Psoas muscle (tissue), 8 donors: Measurements from ENCODE around the gene MRPL9. TPM values are rescaled to one million over a fixed set of nuclear protein-coding genes. Genes with fewer than 3 reads are reported as not detected.

Experiments
- ATAC-seq, 4 donors: fragments of 200-7000 bp; cut with Tn5 transposase; one replicate each; pipeline ENCODE4 v1.9.1; 2020; ENCODE audit warnings: moderate library complexity in 3 of 4, mild to moderate bottlenecking in 2 of 4
- DNase-seq, 2 donors: peaks; one replicate each; pipeline ENCODE4 v3.0.0-alpha.2; 2020
- H3K27ac ChIP-seq: fragments of 200-600 bp; one replicate; pipeline ENCODE4 v1.8.0; 2022
- H3K27me3 ChIP-seq, 3 donors: fragments of 200-600 bp in 1 of 3; one replicate each; pipeline versions ENCODE4 v1.6.1 to v1.8.0; 2013 to 2022; ENCODE audit warnings: low read length in 2 of 3, mild to moderate bottlenecking in 2 of 3, moderate library complexity in 1 of 3; ENCODE audit not compliant: insufficient read depth in 3 of 3
- H3K36me3 ChIP-seq, 2 donors: fragments of 200-600 bp in 1 of 2; one replicate each; pipeline versions ENCODE4 v1.6.1 to v1.8.0; 2013 to 2022; ENCODE audit warnings: low read depth in 1 of 2, mild to moderate bottlenecking in 1 of 2, moderate library complexity in 1 of 2; ENCODE audit not compliant: insufficient read depth in 1 of 2
- H3K4me1 ChIP-seq: fragments of 200-600 bp; one replicate; pipeline ENCODE4 v1.8.0; 2022
- H3K4me3 ChIP-seq: fragments of 200-600 bp; one replicate; pipeline ENCODE4 v1.8.0; 2022; ENCODE audit warnings: mild to moderate bottlenecking
- H3K9me3 ChIP-seq: fragments of 200-600 bp; one replicate; pipeline ENCODE4 v1.8.0; 2022
- WGBS, 3 donors: extraction: QIAGEN DNeasy Blood & Tissue Kit; methylation state at CpG; one replicate each; pipeline versions ENCODE4 v1.1.6 to v1.1.7; 2013; 5-methylcytosine and 5-hydroxymethylcytosine counted together
- intact Hi-C, 2 donors: fragments of 100-400 bp; cut with DNase I; formaldehyde crosslinking; loops; one replicate each; pipeline versions ENCODE4 v1.11.0 to v1.14.2; 2022
- long read RNA-seq, 2 donors: library from polyadenylated mRNA; unstranded; transcript quantifications; one replicate each; pipeline ENCODE4 v2.0.0, GENCODE V29; 2021
- polyA plus RNA-seq, 3 donors: library from polyadenylated mRNA; stranded (reverse); fragments of 200-250 nt; gene quantifications; one replicate each; pipeline ENCODE4 v1.2.3, GENCODE V29; 2013
- total RNA-seq, 4 donors: library from RNA; stranded (reverse); fragmentation: NEBNext Ultra II Directional in 2 of 4; extraction: Animal tissue kit (Norgen Biotek cat#: 25700) in 2 of 4; gene quantifications; one replicate each; pipeline versions ENCODE4 v1.2.1 to v1.2.4, GENCODE V29; 2021 to 2023
- TF ChIP-seq, protein P1 (sequence below): fragments of 200-600 bp; IDR thresholded peaks from one replicate; pipeline ENCODE4 v1.8.0; 2022; ENCODE audit warnings: antibody characterized with exemption
- donor health status: healthy with polysubstance abuse.
- donor health status: DM: no; HTN: no; CAD: no; lungs with moderate emphysema.
- donor health status: Bipolar disorder and iron deficiency.
- donor health status: healthy.
- donor health status: DM: yes; HTN: yes; CAD: no.
- donor health status: DM: no; HTN: no; CAD: no.
- donor health status: DM: no; HTN: no; CAD: no.
- donor health status: DM: yes; HTN: yes; CAD: no.

The MRPL9 gene
- total RNA-seq (10 to 100 TPM; 63.5 to 95.4 (median 71.3) TPM), polyA plus RNA-seq (100 to 1,000 TPM in 2 of 3 donors, 10 to 100 TPM in 1; 73.3 to 132 (median 111) TPM)
- long read RNA-seq, donor 1, transcript MRPL9-202 (7 exons, 1,296 nt), result major isoform, 33 of 45 reads
- long read RNA-seq, donor 1, partial matches to known transcripts, result 6 of 45 reads
- long read RNA-seq, donor 1, other reads (novel, unspliced or antisense), result 5 of 45 reads
- long read RNA-seq, donor 2, transcript MRPL9-202 (7 exons, 1,296 nt), result major isoform, 77 of 100 reads
- long read RNA-seq, donor 2, partial matches to known transcripts, result 11 of 100 reads
- long read RNA-seq, donor 2, other reads (novel, unspliced or antisense), result 10 of 100 reads

DNA sequence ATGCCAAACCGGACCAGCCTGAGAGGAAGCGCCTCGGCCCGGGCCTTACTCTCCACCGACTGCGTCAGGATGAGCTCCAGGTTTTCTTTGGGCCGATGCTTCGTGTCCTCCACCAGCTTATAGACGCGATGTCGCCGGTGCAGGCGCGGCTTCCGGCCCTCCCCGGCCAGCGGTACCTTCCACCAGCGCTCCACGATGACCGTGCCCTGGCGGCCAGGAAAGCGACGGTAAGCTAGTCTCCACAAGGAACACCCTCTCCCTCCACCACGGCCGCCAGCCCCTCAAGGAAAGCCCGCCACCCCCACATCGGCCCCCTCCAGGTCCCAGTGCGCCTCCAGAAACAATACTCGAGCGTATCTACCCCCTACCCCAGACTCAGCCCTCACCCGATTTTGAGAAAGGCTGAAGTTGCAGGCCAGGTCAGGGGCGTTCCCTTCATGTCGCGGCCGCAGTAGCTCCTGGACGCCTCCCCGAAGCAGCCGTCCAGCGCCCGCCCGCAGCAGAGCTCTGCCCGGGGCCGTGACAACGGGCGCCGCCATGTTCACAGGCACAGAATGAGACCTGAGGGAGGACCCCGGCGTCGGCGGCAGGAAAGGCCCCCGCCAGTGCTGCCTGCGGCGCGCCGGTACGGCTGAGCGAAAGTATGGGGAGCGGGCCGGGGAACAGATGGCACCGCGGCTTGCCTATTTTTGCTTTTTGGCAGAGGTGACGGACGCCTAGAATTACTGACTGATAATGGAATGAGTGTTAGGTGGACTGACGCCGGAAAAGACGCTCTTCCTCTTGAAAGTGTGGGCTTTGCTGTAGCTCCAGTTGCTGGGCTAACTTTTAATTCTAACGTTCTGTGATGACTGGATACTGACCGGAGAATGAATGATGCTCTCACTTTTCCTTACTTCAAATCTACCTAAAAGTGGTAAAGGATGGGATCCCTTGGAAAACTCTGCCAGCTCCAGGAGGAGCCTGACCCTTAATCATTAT lies at the start of gene MRPL9:
Gene MRPL9, minus strand, starts transcription at position 556 of the 981 bp plus-strand sequence. Its CDS starts 17 bp downstream, at position 539.
- Histone ChIP-seq H3K4me1 (peaks cover 14% of the 10 kb centered on the region), H3K9me3 (no peaks in the 10 kb centered on the region), H3K36me3 (peaks cover 13 to 44% of the 10 kb centered on the region in 2 donors), H3K27me3 (no peaks in the 10 kb centered on the region), H3K4me3 (peak within 1 kb of the TSS; percentile 88), H3K27ac (peak within 1 kb of the TSS; percentile 89)
- TF ChIP-seq, protein P1, sequence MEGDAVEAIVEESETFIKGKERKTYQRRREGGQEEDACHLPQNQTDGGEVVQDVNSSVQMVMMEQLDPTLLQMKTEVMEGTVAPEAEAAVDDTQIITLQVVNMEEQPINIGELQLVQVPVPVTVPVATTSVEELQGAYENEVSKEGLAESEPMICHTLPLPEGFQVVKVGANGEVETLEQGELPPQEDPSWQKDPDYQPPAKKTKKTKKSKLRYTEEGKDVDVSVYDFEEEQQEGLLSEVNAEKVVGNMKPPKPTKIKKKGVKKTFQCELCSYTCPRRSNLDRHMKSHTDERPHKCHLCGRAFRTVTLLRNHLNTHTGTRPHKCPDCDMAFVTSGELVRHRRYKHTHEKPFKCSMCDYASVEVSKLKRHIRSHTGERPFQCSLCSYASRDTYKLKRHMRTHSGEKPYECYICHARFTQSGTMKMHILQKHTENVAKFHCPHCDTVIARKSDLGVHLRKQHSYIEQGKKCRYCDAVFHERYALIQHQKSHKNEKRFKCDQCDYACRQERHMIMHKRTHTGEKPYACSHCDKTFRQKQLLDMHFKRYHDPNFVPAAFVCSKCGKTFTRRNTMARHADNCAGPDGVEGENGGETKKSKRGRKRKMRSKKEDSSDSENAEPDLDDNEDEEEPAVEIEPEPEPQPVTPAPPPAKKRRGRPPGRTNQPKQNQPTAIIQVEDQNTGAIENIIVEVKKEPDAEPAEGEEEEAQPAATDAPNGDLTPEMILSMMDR, result no peak
- peak; percentile 97 to 99 (median 98) for ATAC-seq
- peak; percentile 85 to 93 for DNase-seq
- intact Hi-C loops, result loop anchor here (5.0 to 10.0 kb wide), 2 partner anchors 72 to 74 kb away; partner anchors contain the start of genes C2CD4D (in 2 of the 2) and RORC (in 1 of the 2)
- 0 to 1% (median 0%) methylated on average over 68 of the region's 68 CpGs for WGBS, 3 donors

DNA sequence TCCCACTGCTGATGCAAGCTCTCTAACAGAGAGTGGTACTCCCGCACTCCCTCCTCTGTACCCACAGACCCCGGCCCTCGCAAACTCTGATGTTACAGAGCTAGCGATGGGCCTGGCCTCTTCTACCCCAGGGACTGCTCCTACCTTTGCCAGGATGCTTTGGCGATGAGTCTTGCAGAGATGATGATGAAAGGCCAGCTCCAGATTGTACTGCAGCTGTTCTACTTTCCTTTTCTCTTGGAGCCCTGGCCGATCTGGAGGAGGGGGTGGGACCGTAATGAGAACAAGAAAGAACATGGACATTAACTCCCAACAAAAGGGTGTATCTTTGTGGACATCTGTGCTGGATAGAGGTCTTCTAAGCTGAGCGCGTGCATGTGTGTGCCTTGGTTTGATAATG lies 47.9 kb upstream of the MRPL9 start:
- ATAC-seq (peak; percentile 57 to 77 (median 74)), DNase-seq (peak in 1 of 2 donors; percentile 34)
- Histone ChIP-seq H3K27me3 (no peaks in the 10 kb centered on the region), H3K27ac (peak overlapping the region; percentile 39), H3K4me3 (no peak overlapping the region), H3K4me1 (peaks cover 10% of the 10 kb centered on the region), H3K9me3 (no peaks in the 10 kb centered on the region), H3K36me3 (peaks cover 0 to 76% of the 10 kb centered on the region in 2 donors)
- intact Hi-C loops, result no loop called here
- TF ChIP-seq, protein P1, result no peak
- WGBS, 3 donors, result 44 to 59% (median 50%) methylated on average over 9 of the region's 9 CpGs

DNA sequence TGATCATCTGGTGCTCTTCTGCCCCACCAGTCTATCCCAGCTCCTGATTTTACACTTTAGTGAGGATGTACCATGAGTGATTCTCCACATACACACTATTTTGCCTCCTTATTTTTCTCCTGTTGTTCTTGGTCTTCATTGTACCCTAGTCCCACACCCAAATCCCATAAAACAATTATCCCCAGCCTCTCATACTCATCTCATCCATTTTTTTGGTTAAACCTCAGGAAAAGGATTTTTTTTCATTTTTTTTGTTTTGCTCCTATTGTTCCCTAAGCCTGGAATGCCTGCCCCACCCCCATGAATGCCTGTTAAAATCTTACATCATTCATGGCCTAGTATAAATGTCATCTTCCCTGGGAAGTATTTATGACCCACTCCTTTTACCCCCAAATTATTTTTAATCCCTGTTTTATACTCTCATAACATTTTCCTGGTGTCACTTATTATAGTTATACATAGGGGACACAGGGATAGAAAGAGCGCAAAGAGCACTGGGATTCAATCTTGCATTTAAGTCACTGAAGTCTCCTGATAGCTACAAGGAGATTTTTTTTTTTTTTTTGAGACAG lies 46.8 kb upstream of the MRPL9 start:
- Histone ChIP-seq H3K4me3 (no peak overlapping the region), H3K4me1 (peaks cover 10% of the 10 kb centered on the region), H3K27me3 (no peaks in the 10 kb centered on the region), H3K36me3 (peaks cover 0 to 67% of the 10 kb centered on the region in 2 donors), H3K27ac (no peak overlapping the region), H3K9me3 (no peaks in the 10 kb centered on the region)
- WGBS, 3 donors, result 96 to 100% (median 97%) methylated on average over 1 of the region's 1 CpG
- intact Hi-C loops, result no loop called here
- ATAC-seq, result no peak
- DNase-seq, result no peak
- TF ChIP-seq, protein P1, result no peak

DNA sequence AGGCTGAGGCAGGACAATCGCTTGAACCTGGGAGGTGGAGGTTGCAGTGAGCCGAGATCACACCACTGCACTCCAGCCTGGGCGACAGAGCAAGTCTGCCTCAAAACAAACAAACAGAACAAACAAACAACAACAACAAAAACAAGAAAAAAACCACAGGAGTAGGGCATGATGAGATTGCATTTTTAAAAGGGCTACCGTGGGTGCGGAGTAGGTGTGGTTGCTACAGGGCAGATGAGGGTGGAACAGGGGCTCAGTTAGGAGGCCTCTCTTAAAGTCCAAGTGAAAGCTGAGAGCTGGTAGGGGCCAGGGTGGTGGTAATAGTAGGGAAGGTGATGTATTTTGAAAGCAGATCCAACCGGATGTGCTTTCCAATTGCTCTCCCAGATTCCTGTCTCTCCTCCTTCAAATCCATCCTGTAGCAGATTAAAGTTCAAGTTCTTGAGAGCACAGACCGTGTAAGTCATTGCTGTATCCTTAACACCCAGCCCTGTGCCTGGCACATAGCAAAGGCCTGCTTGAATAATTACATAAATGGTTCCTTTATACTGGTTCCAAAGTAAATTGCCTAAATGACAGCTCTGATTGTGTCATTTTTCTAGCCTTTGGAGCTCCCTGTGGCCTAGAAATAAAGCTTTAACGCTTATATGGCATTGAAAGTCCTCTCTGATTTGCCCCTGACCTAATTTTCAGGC lies 46.1 kb upstream of the MRPL9 start:
- Histone ChIP-seq H3K4me1 (peaks cover 10% of the 10 kb centered on the region), H3K4me3 (no peak overlapping the region), H3K27me3 (no peaks in the 10 kb centered on the region), H3K27ac (no peak overlapping the region), H3K36me3 (peaks cover 0 to 60% of the 10 kb centered on the region in 2 donors), H3K9me3 (no peaks in the 10 kb centered on the region)
- TF ChIP-seq, protein P1, result no peak
- intact Hi-C loops, result no loop called here
- no peak for ATAC-seq
- no peak for DNase-seq
- 70 to 75% (median 70%) methylated on average over 8 of the region's 8 CpGs for WGBS, 3 donors
